Measurements from ENCODE around the gene NDST1. TPM values are rescaled to one million over a fixed set of nuclear protein-coding genes. Genes with fewer than 3 reads are reported as not detected.

The NDST1 gene
- total RNA-seq, 1 donor from 2014 or later: 228 TPM

- no peak for DNase-seq (ENCODE audit: low spot score)
- no peaks in the 10 kb centered on the region for H3K27me3 Mint-ChIP-seq (ENCODE audit: low read depth)
- H3K4me1 Mint-ChIP-seq (ENCODE audit: low read depth): peaks cover 74% of the 10 kb centered on the region
- H3K27ac Mint-ChIP-seq (ENCODE audit: unreplicated experiment): peak overlapping the region; percentile 52
- TF ChIP-seq, protein P1, sequence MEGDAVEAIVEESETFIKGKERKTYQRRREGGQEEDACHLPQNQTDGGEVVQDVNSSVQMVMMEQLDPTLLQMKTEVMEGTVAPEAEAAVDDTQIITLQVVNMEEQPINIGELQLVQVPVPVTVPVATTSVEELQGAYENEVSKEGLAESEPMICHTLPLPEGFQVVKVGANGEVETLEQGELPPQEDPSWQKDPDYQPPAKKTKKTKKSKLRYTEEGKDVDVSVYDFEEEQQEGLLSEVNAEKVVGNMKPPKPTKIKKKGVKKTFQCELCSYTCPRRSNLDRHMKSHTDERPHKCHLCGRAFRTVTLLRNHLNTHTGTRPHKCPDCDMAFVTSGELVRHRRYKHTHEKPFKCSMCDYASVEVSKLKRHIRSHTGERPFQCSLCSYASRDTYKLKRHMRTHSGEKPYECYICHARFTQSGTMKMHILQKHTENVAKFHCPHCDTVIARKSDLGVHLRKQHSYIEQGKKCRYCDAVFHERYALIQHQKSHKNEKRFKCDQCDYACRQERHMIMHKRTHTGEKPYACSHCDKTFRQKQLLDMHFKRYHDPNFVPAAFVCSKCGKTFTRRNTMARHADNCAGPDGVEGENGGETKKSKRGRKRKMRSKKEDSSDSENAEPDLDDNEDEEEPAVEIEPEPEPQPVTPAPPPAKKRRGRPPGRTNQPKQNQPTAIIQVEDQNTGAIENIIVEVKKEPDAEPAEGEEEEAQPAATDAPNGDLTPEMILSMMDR (IDR thresholded peaks at IDR 0.05): no peak
- H3K36me3 Mint-ChIP-seq (ENCODE audit: low read depth): peaks cover 16% of the 10 kb centered on the region
- H3K9me3 Mint-ChIP-seq (ENCODE audit: low read depth): no peaks in the 10 kb centered on the region
- no peak overlapping the region for H3K4me3 Mint-ChIP-seq (ENCODE audit: unreplicated experiment)
Measured at GRCh38 chr5:150525781-150526180, 17.9 kb downstream of the NDST1 start.

DNA sequence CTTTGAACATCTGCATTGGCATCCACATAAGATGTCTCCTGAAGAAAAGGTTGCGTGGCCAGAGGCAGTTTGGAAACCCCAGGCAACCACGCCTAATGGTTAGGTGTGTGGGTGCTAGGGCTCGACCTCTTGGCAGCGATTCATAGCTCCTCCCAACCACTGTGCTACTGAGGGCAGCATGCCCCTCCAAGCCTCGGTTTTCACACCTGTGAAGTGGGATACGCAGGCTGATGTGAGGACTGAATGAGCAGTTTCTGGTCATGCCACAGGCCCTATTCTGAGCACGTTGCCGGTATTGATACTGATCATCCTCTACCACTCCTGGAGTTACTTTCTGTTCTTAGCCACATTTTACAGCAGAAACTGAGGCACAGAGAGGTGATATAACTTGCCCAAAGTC lies 19.1 kb downstream of the NDST1 start:
- Mint-ChIP-seq H3K4me1 (ENCODE audit: low read depth) (peaks cover 69% of the 10 kb centered on the region), H3K27me3 (ENCODE audit: low read depth) (no peaks in the 10 kb centered on the region), H3K27ac (ENCODE audit: unreplicated experiment) (peak overlapping the region; percentile 46), H3K4me3 (ENCODE audit: unreplicated experiment) (no peak overlapping the region), H3K9me3 (ENCODE audit: low read depth) (no peaks in the 10 kb centered on the region), H3K36me3 (ENCODE audit: low read depth) (peaks cover 17% of the 10 kb centered on the region)
- no peak for DNase-seq (ENCODE audit: low spot score)
- TF ChIP-seq, protein P1 (IDR thresholded peaks at IDR 0.05): no peak

DNA sequence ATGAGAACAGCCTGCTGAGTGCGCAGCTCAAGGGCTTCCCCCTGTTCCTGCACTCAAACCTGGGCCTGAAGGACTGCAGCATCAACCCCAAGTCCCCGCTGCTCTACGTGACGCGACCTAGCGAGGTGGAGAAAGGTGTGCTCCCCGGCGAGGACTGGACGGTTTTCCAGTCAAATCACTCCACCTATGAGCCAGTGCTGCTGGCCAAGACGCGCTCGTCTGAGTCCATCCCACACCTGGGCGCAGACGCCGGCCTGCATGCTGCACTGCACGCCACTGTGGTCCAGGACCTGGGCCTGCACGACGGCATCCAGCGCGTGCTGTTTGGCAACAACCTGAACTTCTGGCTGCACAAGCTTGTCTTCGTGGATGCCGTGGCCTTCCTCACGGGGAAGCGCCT lies 19.9 kb downstream of the NDST1 start:
- H3K27ac Mint-ChIP-seq (ENCODE audit: unreplicated experiment): no peak overlapping the region
- no peak for DNase-seq (ENCODE audit: low spot score)
- H3K9me3 Mint-ChIP-seq (ENCODE audit: low read depth): no peaks in the 10 kb centered on the region
- H3K4me3 Mint-ChIP-seq (ENCODE audit: unreplicated experiment): no peak overlapping the region
- peaks cover 63% of the 10 kb centered on the region for H3K4me1 Mint-ChIP-seq (ENCODE audit: low read depth)
- no peaks in the 10 kb centered on the region for H3K27me3 Mint-ChIP-seq (ENCODE audit: low read depth)
- TF ChIP-seq, protein P1 (IDR thresholded peaks at IDR 0.05): no peak
- H3K36me3 Mint-ChIP-seq (ENCODE audit: low read depth): peaks cover 15% of the 10 kb centered on the region

- TF ChIP-seq, protein P1 (IDR thresholded peaks at IDR 0.05): no peak
- Mint-ChIP-seq H3K9me3 (ENCODE audit: low read depth) (no peaks in the 10 kb centered on the region), H3K27me3 (ENCODE audit: low read depth) (no peaks in the 10 kb centered on the region), H3K27ac (ENCODE audit: unreplicated experiment) (peak overlapping the region; percentile 84), H3K4me3 (ENCODE audit: unreplicated experiment) (no peak overlapping the region), H3K36me3 (ENCODE audit: low read depth) (peaks cover 11% of the 10 kb centered on the region), H3K4me1 (ENCODE audit: low read depth) (peaks cover 54% of the 10 kb centered on the region)
- DNase-seq (ENCODE audit: low spot score): no peak
Measured at GRCh38 chr5:150528924-150529546, 21.1 kb downstream of the NDST1 start.

DNA sequence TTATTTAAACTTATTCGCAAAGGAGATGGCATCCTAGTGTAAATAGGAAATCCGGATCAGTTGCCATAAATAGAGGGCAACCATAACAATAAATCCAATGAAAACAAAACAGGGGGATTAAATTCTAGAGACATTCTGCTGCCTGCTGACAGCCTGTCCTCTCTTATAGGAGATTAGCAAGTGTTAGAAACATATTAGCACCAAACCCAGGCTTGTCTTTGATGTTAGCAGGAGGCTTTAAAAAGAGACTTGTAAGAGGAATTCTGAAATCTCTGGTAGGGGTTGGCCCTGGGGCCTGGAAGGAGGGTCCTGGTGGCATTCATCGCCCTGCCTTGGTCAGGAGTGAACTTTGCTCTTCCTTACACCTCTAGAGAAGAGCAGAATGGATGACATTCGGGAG lies 21.6 kb downstream of the NDST1 start:
- peaks cover 51% of the 10 kb centered on the region for H3K4me1 Mint-ChIP-seq (ENCODE audit: low read depth)

More for the DNA sequence above, 21.6 kb downstream of the NDST1 start:
- H3K27ac Mint-ChIP-seq (ENCODE audit: unreplicated experiment): peak overlapping the region; percentile 84
- H3K4me3 Mint-ChIP-seq (ENCODE audit: unreplicated experiment): no peak overlapping the region
- DNase-seq (ENCODE audit: low spot score): no peak
- H3K36me3 Mint-ChIP-seq (ENCODE audit: low read depth): peaks cover 13% of the 10 kb centered on the region
- no peaks in the 10 kb centered on the region for H3K27me3 Mint-ChIP-seq (ENCODE audit: low read depth)
- H3K9me3 Mint-ChIP-seq (ENCODE audit: low read depth): no peaks in the 10 kb centered on the region
- TF ChIP-seq, protein P1 (IDR thresholded peaks at IDR 0.05): no peak

All from chondrocyte (in vitro differentiated cells).